A204.1 (cell line): ENCODE data around the gene RNMT.
"Not testable (repeated sequence)": the region's sequence is repeated elsewhere in the genome, so short reads cannot be mapped to it uniquely, and the experiment has no call there.

Experiments
- FAIRE-seq: peaks from 2 replicates; lab custom pipeline; 2012; peaks lifted over from hg19 to GRCh38; lab: Jason Lieb, UNC

Gene RNMT

DNA sequence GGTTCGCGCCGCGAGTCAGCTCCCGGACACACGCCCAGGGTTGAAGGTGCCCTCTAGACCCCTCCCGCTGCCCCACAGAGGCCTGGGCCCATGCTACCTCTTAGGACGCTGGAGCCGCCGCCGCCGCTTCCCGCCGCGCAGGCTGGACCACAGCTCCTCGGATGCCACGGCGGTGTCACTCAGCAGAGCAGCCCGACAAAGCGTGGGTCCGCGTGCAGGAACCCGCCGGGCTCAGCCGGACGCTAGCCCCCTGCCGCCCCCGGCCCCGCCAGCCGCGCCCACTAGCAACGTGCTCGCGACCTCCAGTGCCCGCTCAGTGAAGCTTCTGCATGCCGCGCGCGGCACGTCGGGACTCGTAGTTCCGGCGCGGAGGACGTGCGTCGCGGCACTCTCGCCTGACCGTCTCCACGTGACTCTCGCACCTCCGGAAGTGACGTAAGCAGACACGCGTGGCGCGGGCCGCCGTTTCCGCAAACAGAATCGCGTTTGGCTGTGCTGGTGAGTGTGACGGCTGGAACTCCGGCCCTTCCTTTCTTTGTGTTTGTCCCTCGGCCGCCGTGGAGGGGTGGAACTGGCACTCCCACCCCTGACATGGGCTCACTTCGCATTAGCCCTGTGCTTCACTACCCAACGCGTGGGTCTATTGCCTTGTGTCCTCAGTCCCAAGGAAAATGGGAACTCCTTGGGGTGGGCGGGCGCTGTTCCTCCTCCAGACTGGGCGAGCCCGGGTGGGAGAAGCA lies at the start of gene RNMT, which contains the start of gene FAM210A:
Gene RNMT (plus strand): TSS at position 442 of the 740 bp plus-strand sequence. CDS start 4,845 bp downstream, outside the sequence.
Gene FAM210A (minus strand): TSS at position 327 of the 740 bp plus-strand sequence. CDS start 44,481 bp downstream, outside the sequence.
- peak; percentile 19 for FAIRE-seq

DNA sequence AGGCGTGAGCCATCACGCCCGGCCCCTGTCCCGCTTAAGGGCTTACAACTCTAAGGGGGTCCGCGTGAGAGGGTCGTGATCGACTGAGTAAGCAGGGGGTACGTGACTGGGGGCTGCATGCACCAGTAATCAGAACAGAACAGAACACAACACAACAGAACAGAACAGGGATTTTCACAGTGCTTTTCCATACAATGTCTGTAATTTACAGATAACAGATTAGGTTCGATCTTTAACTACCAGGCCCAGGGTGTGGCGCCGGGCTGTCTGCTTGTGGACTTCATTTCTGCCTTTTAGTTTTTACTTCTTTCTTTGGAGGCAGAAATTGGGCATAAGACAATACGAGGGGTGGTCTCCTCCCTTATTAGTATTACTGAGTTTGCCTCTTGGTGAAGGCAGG lies 49.1 kb upstream of the RNMT start:
- FAIRE-seq, result not testable (repeated sequence)

DNA sequence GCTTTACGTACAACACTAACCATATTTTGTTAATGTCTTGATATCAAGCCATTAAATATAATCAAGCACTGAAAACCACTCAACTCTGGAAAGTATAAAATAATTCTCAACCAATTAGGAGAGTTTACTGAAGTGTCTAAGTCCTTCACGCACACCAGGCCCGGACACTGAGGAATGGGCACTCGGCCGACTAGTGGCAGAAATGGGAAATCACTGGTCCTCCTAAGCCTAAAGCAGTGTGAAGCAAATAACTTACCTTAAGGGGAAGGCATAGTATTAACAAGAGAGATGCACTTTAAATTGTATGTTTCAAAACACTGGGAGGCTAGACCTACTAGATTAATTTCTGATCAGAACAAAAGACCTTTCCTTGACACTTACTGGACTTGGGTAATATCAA lies 45.9 kb upstream of the RNMT start:
- no peak for FAIRE-seq

DNA sequence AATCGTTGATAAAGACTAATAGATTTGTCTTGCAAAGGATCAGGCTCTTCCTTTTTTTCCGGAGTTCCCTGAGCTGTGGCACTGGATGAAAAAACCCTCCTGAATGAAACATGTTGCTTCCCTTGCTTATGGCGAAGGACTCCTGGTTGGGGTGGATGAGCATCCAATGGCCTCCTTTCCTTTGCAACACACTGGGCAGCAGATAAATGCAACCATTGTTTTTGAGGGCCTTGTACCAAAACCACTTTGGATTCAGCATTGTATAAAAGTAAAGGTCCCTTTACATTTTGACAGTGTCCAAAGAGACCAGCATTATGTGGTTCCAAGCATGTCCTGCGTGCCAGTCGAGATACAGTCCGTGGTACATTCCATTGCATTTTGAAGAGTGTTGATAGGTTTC lies 44.8 kb upstream of the RNMT start:
- FAIRE-seq, result no peak

DNA sequence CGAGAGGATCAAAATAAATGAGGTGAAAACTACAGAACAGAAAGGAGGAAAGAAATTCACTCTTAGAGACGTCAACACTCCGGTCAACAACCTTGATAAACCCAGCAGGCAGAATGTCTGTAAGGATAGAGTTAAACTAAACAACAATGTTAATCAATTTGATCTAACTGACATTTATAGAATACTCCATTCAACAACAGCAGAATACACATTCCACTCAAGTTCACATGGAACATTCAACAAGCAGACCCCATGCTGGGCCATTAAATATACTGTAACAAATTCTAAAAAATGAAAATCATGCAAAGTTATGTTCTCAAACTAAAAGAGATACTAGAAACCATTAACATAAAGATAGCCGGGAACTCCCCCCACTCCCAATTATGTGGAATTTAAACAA lies 41.9 kb upstream of the RNMT start:
- FAIRE-seq, result no peak

DNA sequence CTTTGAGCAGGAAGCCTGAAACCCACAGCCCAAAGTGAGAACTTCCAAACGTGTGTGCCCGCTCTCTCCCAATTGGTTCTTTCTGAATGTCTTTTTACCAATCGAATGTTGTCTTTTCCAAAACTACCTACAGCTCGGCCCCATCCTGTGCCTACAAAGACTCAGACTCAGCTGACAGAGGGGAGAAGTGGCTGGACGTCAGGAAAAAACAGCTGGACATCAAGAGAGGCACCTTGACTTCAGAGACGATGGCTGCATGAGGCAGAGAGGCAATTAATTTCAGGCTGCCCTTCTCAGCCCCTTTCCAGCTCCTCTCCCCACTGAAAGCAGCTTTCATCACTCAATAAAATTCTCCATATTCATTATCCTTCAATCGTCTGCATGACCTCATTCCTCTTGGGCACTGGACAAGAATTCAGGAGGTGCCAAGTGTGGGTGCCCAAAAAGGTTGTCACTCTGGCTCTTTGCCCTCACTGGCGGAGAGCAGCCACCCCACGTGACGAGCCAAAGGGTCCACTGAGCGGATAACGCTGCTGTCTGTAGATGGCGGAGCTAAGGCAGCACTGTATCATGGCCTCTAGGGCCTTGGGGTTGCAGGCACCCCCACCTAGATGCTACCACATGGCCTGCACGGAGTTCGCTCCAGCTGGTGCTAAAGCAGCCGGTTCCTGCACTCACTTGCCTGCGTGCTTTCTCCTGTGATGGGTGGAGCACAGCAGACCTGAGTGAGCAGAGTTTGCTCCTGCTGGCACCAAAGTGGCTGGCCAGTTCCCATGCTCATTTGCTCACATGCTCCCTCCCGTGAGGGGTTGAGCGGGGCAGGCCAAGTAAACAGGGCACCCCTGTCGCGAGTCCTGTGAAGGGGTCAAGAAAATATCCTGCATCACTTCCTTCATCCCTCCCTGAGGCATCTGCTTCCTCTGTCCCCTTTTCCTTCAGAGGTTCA lies 38.0 kb upstream of the RNMT start:
- no peak for FAIRE-seq

DNA sequence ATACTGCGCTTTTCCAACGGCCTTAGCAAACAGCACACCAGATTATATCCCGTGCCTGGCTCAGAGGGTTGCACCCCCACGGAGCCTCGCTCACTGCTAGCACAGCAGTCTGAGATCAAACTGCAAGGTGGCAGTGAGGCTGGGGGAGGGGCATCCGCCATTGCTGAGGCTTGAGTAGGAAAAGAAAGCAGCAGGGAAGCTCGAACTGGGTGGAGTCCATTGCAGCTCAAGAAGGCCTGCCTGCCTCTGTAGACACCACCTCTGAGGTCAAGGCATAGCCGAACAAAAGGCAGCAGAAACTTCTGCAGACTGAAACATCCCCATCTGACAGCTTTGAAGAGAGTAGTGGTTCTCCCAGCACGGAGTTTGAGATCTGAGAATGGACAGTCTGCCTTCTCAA lies 36.4 kb upstream of the RNMT start:
- not testable (repeated sequence) for FAIRE-seq

DNA sequence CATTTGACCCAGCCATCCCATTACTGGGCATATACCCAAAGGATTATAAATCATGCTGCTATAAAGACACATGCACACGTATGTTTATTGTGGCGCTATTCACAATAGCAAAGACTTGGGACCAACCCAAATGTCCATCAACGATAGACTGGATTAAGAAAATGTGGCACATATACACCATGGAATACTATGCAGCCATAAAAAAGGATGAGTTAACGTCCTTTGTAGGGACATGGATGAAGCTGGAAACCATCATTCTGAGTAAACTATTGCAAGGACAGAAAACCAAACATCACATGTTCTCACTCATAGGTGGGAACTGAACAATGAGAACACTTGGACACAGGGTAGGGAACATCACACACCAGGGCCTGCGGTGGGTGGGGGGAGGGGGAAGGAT lies 31.1 kb upstream of the RNMT start:
- FAIRE-seq, result not testable (repeated sequence)

DNA sequence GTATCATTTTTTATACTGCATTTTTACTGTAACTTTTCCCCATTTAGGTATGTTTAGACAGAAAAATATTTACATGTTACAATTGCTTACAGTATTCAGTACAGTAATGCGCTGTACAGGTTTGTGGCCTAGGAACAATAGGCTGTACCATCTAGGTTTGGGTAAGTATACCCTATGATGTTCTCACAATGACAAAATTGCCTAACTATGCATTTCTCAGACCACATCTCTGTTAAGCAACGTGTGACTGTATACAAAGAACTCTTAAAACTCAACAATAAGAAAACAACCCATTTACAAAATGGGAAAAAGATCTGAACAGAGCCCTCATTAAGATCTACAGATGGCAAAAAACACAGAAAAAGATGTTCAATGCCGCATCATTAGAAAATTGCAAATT lies 29.5 kb upstream of the RNMT start:
- FAIRE-seq, result no peak

DNA sequence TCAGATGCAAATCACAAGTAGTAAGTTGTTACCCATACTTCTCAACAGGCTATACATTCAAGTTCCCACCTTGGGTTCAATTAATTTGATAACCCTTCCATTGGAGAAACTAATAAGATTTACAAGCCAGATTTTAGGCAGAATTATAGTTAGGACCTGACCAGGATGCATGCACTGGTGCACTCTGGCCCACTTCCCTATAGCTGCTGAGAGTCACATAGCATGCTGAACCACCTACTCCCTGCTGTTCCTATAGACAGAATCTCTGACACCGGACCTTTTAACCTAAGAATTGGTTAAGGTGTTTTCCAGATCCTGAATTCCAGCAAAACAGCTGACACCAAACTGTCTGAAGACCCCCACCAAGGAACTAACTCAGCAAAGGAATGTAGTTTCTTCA lies 26.3 kb upstream of the RNMT start:
- FAIRE-seq, result no peak

DNA sequence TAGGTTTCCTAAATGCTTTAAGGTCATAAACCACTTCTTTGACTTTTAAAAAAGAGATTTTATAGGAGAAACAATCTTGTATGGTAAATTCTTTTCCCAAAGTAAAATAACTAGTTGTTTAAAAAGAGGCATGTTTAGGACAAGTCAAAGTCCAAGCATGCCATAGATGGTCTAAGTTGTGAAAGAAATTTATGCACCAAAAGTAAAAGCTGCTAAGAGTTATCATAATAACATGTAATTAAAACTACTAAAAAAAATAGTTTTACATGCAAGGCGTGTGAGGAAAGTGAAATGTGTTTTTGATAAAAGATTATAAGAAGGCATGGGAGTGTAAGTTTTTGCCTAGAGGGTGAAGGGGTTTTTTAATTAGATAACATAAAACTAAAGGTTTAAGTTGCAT lies 22.6 kb upstream of the RNMT start:
- peak; percentile 53 for FAIRE-seq

DNA sequence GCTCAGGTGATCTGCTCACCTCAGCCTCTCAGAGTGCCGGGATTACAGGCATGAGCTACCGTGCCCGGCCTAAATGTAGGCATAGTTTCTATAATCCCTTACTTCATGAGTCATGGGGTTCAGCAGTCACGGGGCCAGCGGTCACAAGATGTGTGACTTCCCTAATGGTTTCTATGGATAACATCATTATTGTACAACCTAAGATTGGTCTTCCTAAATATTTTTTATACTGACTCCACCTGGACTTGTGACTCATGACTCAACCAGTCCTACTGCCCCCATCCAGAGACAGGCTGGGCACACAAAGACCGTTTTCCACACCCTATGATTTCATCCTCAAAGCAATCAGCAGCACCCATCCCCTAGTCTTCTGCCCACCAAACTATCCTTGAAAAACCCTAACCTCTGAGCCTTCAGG lies 16.1 kb upstream of the RNMT start:
- no peak for FAIRE-seq

DNA sequence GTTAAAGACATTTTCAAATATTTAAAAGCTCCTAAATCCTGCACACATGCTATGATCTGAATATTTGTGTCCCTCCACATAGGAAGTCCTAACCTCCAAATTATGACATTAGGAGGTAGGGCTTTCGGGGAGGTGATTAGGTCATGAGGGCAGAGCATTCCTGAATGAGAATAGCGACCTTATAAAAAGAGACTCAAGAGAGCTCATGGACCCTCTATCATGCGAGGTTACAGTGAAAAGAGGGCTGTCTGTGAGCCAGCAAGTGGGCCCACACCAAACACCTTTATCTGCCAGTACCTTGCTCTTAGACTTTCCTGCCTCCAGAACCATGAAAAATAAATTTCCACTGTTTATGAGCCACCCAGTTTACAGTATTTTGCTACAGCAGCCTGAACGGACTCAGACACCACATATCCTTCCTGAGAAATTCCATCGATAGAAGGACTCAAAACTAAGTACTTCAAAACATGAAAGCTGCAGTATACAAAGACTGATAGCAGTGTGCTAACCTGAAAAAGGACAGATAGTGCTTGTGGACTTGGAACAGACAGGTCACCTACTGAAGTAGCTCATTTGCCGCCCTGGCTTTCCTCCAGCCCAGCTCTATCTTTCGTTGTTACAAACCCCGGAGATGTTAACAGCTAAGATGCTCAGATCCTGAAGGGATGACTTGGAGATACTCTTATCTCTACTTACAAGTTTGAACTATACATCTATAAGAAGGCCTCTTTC lies 13.9 kb upstream of the RNMT start:
- FAIRE-seq, result no peak

DNA sequence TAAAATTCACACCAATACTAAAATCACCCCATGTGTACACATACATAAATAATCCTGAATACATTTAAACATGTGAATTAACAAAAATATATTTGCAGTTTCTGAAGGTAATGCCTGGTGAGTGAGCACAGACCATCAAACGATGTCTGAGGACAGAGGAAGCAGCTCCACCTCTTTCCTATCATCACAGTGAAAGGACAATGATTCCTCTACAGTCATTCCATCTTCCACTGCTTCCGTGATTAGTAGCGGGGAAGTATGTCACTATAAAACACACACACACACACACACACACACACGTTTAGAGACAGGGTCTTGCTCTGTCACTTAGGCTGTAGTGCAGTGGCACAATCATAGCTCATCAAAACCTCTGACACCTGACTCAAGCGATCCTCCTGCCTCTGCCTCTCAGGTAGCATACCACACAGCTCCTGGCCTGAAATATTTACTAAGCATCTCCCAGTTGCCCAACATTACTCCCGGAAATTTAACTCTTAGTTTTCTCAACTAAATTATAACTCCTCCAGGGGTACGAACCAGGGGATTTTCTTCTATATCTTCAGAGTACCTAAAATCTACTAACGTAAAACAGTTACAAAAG lies 12.9 kb upstream of the RNMT start:
- FAIRE-seq, result no peak

DNA sequence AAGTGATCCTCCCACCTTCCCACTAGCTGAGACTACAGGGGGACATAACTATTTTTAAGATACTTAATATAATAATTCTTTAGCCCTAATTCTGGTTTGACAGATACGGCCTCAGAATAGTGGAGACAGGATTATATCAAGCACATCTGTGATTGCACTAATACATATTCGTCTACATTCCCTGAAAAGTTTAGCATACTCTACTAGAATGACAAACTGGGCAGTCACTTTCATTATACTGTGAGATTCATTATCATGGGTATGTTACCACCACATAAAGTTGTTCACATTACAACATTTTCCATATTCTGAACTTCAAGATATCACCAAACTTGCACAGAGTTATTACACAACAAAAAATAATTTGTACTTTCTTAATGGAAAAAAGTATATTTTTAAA lies 11.1 kb upstream of the RNMT start:
- no peak for FAIRE-seq

DNA sequence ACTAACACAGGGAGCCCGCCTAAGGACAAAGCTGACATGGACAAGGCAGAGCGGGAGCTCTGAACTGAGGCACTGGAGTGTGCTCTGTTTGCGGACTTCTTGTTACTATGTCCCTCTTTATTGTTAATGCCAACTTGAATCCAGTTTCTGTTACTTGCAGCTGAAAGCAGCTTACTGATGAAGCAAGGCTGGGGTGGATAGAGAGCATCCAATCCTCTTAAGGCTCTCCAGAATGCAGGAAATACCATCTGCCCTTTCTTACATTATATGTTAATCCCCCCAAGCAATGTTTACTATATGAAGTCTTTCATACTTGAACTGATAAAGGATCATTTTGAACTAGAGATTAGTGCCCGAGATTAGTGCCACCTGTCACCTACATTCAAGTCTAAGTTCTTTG lies 9.6 kb upstream of the RNMT start:
- no peak for FAIRE-seq

DNA sequence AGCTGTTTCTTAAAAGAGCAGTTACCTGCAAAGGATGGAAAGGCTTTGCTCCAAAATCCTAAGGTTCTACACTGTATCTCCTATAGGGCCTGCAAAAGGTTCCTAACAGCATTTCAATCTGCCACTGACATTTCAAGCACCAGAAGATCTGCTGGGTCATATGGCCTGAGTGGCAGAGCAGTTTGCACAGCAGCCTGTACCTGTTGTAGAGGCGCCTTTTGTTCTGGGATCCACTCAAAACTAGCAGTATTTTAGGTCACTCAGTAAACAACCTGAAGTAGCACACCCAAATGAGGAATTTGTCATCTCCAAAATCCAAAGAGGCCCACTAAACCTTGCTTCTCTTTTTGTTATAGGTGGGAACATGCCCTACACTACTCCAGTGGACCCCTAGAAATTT lies 6.3 kb upstream of the RNMT start:
- no peak for FAIRE-seq

DNA sequence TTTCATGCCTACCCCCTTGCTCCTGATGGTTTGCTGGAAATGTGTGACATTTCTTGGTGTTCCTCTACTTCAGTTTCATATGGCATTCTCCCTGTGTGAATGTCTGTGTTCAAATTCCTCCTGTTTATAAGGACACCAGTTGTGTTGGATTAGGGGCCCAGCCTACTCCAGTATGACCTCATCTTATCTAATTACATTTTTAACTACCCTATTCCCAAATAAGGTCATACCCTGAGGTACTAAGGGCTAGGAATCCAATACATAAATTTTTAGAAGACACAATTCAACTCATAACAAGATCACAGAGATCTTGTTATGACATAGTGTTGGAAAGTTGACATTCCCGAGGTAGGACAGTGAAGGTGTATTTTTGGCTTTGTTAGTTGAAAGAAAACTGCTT lies 5.6 kb upstream of the RNMT start:
- FAIRE-seq, result no peak

DNA sequence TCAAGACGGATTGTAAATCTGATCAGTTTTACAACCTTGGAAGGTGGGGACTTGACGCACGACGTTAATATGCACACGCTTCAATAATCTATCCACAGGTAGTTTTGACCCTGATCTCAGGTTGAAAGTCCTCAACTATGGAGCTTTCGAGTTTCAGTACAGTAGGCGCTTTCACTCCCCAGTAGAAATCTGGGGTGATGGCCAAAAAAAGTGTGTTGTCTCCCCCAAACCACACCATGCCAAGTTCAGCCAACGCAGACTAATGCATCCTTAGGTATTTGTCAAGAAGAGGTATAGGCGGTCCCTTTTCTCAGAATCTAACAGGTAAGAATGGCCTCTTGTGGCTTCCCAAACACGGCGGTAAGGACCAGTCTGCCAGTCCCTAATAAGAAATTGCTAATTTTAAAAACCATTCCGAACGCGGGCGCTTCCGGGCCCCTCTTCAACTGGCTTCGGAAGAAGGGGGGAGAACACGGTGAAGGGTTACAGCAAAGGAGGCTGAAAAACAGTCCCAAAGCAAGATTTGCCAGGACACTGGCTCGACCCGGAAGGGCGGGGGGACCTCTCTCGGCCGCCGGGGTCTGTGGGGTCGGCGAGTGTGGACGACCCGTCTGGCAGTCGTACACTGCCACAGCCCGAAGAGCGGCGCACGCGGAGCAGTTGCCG lies 774 bp upstream of the RNMT start:
- no peak for FAIRE-seq

DNA sequence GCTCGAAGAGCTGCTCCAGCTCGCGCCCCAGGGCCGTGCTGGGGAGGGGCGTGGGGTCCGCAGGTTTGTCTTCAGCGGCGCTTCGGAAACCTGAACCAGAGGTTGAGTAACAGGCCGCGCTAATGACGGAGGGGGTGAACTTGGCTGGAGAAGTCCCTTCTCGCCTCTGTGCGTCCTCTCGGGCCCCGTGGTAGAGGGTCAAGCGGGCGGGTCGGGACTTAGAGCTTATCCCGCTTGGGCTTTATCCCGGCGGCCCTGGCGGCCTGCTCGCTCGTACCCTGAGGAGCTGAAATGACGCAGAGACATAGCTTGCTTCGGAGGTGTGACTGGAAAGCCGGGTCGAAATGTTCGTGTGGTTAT lies 479 bp downstream of the RNMT start:
- FAIRE-seq, result no peak

DNA sequence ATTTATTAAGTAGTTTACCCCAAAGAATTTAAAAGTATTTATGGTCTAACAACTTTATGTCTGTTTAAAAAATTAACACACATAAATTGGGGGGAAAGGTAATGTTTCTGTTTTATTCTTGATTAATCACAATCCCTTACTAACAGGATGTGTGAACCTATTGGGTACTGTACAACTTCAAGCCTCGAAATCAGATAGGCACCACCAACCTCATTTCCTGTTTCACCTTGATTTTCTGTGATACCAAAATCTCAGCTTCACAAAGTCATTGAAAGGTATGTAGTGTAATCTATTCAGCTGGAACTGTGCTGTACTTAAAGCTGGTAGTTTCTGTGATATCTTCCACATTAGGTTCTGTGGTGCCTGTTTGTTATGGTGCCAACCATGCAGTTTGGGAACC lies 4.0 kb downstream of the RNMT start:
- no peak for FAIRE-seq

DNA sequence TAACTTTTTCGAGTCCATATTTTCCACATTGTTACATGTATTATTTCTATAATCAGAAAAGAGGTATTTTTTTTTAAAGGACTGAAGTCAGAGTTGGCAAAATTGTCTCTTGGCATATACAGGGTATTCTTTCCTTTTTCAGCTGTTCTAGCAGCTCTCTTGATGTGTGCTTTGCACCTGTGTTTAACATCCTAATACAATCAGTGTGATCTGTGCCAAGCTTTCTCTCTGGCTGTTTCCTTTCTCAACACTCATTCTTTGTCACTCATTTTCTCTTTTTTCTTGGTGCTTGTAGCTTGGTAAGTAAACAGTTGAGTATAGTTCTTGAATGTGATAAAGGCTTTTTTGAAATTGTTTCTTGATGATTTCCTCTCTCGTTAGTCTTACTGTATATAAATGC lies 9.2 kb downstream of the RNMT start:
- no peak for FAIRE-seq
